WTC11 (cell line): ENCODE results near the gene FAM13A.

Experiments
- CBFB ChIP-seq: sonication (generic); formaldehyde crosslinking; IDR thresholded peaks from 2 replicates; pipeline ENCODE4 v1.8.1; 2022; ENCODE audit warnings: mild to moderate bottlenecking, low read depth, missing genetic modification reagents
- CTCF ChIP-seq: fragments of 200-600 bp; IDR thresholded peaks from 2 replicates; pipeline ENCODE4 v1.8.0; 2022; ENCODE audit warnings: antibody characterized with exemption
- FOXP4 ChIP-seq: sonication (generic); formaldehyde crosslinking; IDR thresholded peaks from 2 replicates; pipeline ENCODE4 v1.8.0; 2022; ENCODE audit warnings: mild to moderate bottlenecking, missing genetic modification reagents
- MAX ChIP-seq: sonication (generic); formaldehyde crosslinking; IDR thresholded peaks from 2 replicates; pipeline ENCODE4 v1.8.0; 2022; ENCODE audit warnings: mild to moderate bottlenecking, missing genetic modification reagents
- TCF7 ChIP-seq: sonication (generic); formaldehyde crosslinking; IDR thresholded peaks from 2 replicates; pipeline ENCODE4 v1.8.0; 2022; ENCODE audit warnings: mild to moderate bottlenecking, low read depth, missing genetic modification reagents, moderate library complexity
- USF2 ChIP-seq: sonication (generic); formaldehyde crosslinking; IDR thresholded peaks from 2 replicates; pipeline ENCODE4 v1.8.1; 2023; ENCODE audit warnings: mild to moderate bottlenecking, missing genetic modification reagents, moderate library complexity

- TF ChIP-seq FOXP4 (CRISPR knock-in tag) (no peak), CTCF (no peak), MAX (CRISPR knock-in tag) (no peak), CBFB (CRISPR knock-in tag) (no peak), TCF7 (CRISPR knock-in tag) (no peak), USF2 (CRISPR knock-in tag) (no peak)
Measured at GRCh38 chr4:88908003-88908402, 149.0 kb downstream of the FAM13A start.
